Muscle layer of duodenum (tissue), 2 donors: ENCODE data around the gene SMIM1.

Experiments used
- H3K27ac ChIP-seq: one replicate; pipeline ENCODE4 v1.7.0; 2013; ENCODE audit warnings: mild to moderate bottlenecking, low read length
- H3K27me3 ChIP-seq: one replicate; pipeline ENCODE4 v1.7.0; 2013; ENCODE audit warnings: low read depth, mild to moderate bottlenecking, control low read depth, low read length
- H3K36me3 ChIP-seq, 2 donors: one replicate each; pipeline ENCODE4 v1.7.0; 2013; ENCODE audit warnings: low read length in 2 of 2, control low read depth in 1 of 2, mild to moderate bottlenecking in 1 of 2; ENCODE audit not compliant: insufficient read depth in 2 of 2, control insufficient read depth in 1 of 2
- H3K4me1 ChIP-seq, 2 donors: one replicate each; pipeline ENCODE4 v1.7.0; 2013; ENCODE audit warnings: low read length in 2 of 2, mild to moderate bottlenecking in 2 of 2, control low read depth in 1 of 2, moderate library complexity in 1 of 2; ENCODE audit not compliant: insufficient read depth in 2 of 2, control insufficient read depth in 1 of 2
- H3K4me3 ChIP-seq, 2 donors: one replicate each; pipeline ENCODE4 v1.7.0; 2013; ENCODE audit warnings: low read length in 2 of 2, low read depth in 1 of 2, mild to moderate bottlenecking in 1 of 2
- H3K9me3 ChIP-seq, 2 donors: one replicate each; pipeline ENCODE4 v1.7.0; 2013; ENCODE audit warnings: low read length in 2 of 2, control low read depth in 1 of 2, mild to moderate bottlenecking in 1 of 2; ENCODE audit not compliant: control insufficient read depth in 1 of 2
- donor health status: healthy.

SMIM1 gene

GRCh38 chr1:3762873-3763228 lies 9.7 kb upstream of the SMIM1 start:
- no peak overlapping the region for H3K4me3 ChIP-seq
- H3K27ac ChIP-seq: no peak overlapping the region
- no peaks in the 10 kb centered on the region for H3K4me1 ChIP-seq
- no peaks in the 10 kb centered on the region for H3K36me3 ChIP-seq
- H3K27me3 ChIP-seq: no peaks in the 10 kb centered on the region
- no peaks in the 10 kb centered on the region for H3K9me3 ChIP-seq

DNA sequence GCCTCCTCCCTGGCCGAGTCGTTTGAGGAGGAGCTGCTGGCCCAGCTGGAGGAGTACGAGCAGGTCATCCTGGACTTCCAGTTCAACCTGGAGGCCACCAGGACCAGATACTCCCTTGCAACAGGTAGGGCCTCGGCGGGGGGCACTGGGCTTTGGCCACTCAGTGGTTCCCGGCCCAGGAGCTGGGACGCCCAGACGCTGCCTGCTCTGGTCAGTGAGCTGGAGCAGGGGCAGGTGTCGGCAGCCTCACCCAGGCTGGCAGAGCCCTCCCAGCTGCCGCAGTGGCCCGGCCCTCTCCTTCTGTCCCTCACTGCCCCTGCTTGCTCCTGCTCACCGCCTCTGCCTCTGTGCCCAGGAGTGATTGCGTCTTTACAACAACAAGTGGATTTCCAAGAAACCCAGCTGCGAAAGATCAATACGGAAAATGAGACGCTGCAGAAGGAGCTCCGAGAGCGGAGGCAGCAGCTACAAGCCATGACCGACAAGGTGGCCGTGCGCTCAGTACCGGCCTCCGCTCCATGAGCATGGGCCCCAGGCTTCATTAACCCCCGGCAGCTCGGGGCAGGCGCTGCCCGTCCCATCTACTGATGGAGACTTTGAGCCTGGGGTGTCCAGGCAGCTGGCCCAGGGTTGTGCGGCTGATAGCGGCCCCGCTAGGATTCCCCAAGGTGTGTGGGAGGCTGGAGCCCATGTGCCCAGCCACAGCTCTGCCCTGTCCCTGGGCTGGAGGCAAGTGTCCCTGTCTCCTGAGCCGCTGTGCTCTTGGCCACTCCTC lies 9.0 kb upstream of the SMIM1 start:
- no peaks in the 10 kb centered on the region for H3K9me3 ChIP-seq
- no peak overlapping the region for H3K27ac ChIP-seq

GRCh38 chr1:3767328-3767925 lies 5.1 kb upstream of the SMIM1 start:
- peaks cover 0 to 11% of the 10 kb centered on the region in 2 donors for H3K4me1 ChIP-seq
- no peak overlapping the region for H3K27ac ChIP-seq
- H3K9me3 ChIP-seq: no peaks in the 10 kb centered on the region
- no peaks in the 10 kb centered on the region for H3K36me3 ChIP-seq
- no peak overlapping the region for H3K4me3 ChIP-seq
- H3K27me3 ChIP-seq: no peaks in the 10 kb centered on the region

More for the DNA sequence above, 9.0 kb upstream of the SMIM1 start:
- H3K27me3 ChIP-seq: no peaks in the 10 kb centered on the region
- H3K4me1 ChIP-seq: no peaks in the 10 kb centered on the region
- no peaks in the 10 kb centered on the region for H3K36me3 ChIP-seq
- no peak overlapping the region for H3K4me3 ChIP-seq

- Histone ChIP-seq H3K27ac (no peak overlapping the region), H3K4me1 (peaks cover 0 to 11% of the 10 kb centered on the region in 2 donors), H3K9me3 (no peaks in the 10 kb centered on the region), H3K27me3 (no peaks in the 10 kb centered on the region), H3K36me3 (no peaks in the 10 kb centered on the region), H3K4me3 (no peak overlapping the region)
Observed at GRCh38 chr1:3768811-3769390, 3.6 kb upstream of the SMIM1 start.

DNA sequence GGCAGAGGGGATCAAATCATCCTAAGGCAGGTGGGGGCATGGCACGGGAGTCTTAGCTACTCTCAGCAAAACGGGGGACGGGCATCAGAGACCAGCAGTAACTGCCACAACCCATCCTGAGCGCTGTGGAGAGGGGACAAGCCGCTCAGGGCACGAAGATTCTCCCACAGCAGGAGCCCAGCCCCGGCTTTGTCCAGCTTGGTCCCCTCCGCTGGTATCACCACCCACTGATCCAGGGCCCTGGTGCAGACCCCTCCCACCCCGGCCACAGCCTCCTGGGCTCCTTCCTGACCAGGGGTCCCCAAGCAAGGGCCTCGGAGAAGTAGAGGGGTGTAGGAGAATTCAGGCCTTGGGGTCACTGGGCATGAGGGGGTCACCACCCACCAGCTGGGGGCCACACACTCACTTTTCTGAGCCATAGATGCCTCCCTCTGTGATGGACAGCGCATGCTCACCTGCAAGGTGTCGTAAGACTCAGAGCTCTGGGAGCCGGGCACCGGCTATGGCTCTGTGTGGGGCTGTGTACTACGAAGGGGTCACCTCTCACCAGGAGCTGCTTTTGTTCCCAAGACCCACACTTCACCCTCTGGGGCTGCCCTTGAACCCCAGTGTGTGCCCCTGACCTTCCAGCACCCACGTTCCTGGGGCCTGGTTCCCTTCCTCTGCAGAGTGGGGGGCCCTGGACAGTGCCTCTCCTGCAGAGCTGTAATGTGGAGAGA lies 2.3 kb upstream of the SMIM1 start:
- H3K4me3 ChIP-seq: no peak overlapping the region
- no peak overlapping the region for H3K27ac ChIP-seq
- H3K9me3 ChIP-seq: no peaks in the 10 kb centered on the region
- no peaks in the 10 kb centered on the region for H3K36me3 ChIP-seq
- H3K27me3 ChIP-seq: no peaks in the 10 kb centered on the region
- H3K4me1 ChIP-seq: peaks cover 0 to 14% of the 10 kb centered on the region in 2 donors

- H3K4me1 ChIP-seq: peaks cover 0 to 24% of the 10 kb centered on the region in 2 donors
Observed at GRCh38 chr1:3771108-3772026, 1.2 kb upstream of the SMIM1 start.

DNA sequence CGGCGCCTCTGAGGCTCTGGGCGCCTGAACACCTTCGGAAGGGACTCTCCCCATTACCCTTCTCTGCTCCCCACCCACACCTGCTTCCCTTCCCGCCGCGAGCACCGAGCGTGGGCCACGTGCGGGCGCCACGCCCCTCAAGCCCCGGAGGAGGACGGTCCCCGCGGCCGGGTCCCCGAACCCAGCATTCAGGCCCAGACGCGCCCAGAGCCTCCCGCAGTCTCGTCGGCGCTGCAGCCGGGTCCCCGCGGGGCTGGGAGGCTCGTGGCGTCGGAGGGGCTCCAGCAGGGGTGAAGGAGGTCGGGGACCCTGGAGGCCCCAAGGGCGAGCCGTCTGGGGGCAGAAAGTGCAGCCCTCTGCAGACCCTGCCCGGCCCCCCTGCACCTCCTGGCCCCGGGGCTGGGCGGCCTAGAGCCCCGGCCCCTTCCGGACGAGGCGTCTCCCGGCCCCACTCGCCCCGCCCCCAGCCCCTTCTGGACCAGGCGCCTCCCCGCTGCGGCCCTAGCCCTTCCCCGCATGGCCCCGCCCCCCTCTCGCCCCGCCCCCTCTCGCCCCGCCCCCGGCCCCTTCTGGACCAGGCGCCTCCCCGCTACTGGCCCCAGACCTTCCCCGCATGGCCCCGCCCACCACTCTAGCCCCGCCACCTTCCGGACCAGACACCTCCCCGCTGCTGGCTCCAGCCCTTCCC lies 378 bp upstream of the SMIM1 start:
- Histone ChIP-seq H3K27me3 (no peaks in the 10 kb centered on the region), H3K9me3 (no peaks in the 10 kb centered on the region), H3K4me1 (peaks cover 0 to 24% of the 10 kb centered on the region in 2 donors), H3K27ac (no peak overlapping the region), H3K4me3 (peak overlapping the region; percentile 39 to 79), H3K36me3 (no peaks in the 10 kb centered on the region)

More at GRCh38 chr1:3771108-3772026, 1.2 kb upstream of the SMIM1 start:
- Histone ChIP-seq H3K9me3 (no peaks in the 10 kb centered on the region), H3K27ac (no peak overlapping the region), H3K27me3 (no peaks in the 10 kb centered on the region), H3K4me3 (peak overlapping the region; percentile 39 to 79), H3K36me3 (no peaks in the 10 kb centered on the region)

GRCh38 chr1:3773572-3774275 lies 1.2 kb downstream of the SMIM1 start:
- Histone ChIP-seq H3K27ac (no peak overlapping the region), H3K27me3 (no peaks in the 10 kb centered on the region), H3K9me3 (no peaks in the 10 kb centered on the region), H3K4me3 (no peak overlapping the region), H3K36me3 (peaks cover 0 to 10% of the 10 kb centered on the region in 2 donors), H3K4me1 (peaks cover 0 to 24% of the 10 kb centered on the region in 2 donors)

- Histone ChIP-seq H3K9me3 (no peaks in the 10 kb centered on the region), H3K4me3 (no peak overlapping the region), H3K27ac (no peak overlapping the region), H3K36me3 (peaks cover 0 to 17% of the 10 kb centered on the region in 2 donors), H3K4me1 (peaks cover 0 to 24% of the 10 kb centered on the region in 2 donors), H3K27me3 (no peaks in the 10 kb centered on the region)
Observed at GRCh38 chr1:3774276-3774945, 1.9 kb downstream of the SMIM1 start.
